ENCODE results near the gene RTF2. TPM values are rescaled to one million over a fixed set of nuclear protein-coding genes. Genes with fewer than 3 reads are reported as not detected.

The RTF2 gene
- total RNA-seq, 1 experiment from 2014 or later: 89.2 TPM

DNA sequence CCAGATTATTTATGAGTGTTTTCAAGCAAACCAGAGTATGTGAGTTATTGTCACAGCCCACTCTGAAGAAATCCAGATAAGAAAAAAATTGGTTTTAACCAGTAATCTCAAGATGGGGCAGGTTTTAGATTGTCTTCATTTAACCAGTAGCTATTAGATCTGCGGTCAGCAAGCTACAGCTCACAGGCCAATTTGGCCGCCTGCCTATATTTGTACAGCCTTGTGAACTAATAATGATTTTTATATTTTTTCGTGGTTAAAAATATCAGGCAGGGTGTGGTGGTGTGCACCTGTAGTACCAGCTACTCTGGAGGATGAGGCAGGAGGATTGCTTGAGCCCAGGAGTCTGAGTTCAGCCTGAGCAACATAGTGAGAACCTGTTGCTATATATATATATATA lies 69.6 kb downstream of the RTF2 start:
- ATAC-seq: no peak
- H3K27me3 ChIP-seq (ENCODE audit: control insufficient read depth, insufficient read depth, low read length): no peaks in the 10 kb centered on the region
- no peak overlapping the region for H3K27ac ChIP-seq (ENCODE audit: low read length)
- TF ChIP-seq, protein P1, sequence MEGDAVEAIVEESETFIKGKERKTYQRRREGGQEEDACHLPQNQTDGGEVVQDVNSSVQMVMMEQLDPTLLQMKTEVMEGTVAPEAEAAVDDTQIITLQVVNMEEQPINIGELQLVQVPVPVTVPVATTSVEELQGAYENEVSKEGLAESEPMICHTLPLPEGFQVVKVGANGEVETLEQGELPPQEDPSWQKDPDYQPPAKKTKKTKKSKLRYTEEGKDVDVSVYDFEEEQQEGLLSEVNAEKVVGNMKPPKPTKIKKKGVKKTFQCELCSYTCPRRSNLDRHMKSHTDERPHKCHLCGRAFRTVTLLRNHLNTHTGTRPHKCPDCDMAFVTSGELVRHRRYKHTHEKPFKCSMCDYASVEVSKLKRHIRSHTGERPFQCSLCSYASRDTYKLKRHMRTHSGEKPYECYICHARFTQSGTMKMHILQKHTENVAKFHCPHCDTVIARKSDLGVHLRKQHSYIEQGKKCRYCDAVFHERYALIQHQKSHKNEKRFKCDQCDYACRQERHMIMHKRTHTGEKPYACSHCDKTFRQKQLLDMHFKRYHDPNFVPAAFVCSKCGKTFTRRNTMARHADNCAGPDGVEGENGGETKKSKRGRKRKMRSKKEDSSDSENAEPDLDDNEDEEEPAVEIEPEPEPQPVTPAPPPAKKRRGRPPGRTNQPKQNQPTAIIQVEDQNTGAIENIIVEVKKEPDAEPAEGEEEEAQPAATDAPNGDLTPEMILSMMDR (IDR thresholded peaks at IDR 0.05): no peak
- TF ChIP-seq SIN3A (IDR thresholded peaks at IDR 0.05; ENCODE audit: borderline replicate concordance, insufficient read depth, low read depth, low read length): no peak
- TF ChIP-seq, protein P2, sequence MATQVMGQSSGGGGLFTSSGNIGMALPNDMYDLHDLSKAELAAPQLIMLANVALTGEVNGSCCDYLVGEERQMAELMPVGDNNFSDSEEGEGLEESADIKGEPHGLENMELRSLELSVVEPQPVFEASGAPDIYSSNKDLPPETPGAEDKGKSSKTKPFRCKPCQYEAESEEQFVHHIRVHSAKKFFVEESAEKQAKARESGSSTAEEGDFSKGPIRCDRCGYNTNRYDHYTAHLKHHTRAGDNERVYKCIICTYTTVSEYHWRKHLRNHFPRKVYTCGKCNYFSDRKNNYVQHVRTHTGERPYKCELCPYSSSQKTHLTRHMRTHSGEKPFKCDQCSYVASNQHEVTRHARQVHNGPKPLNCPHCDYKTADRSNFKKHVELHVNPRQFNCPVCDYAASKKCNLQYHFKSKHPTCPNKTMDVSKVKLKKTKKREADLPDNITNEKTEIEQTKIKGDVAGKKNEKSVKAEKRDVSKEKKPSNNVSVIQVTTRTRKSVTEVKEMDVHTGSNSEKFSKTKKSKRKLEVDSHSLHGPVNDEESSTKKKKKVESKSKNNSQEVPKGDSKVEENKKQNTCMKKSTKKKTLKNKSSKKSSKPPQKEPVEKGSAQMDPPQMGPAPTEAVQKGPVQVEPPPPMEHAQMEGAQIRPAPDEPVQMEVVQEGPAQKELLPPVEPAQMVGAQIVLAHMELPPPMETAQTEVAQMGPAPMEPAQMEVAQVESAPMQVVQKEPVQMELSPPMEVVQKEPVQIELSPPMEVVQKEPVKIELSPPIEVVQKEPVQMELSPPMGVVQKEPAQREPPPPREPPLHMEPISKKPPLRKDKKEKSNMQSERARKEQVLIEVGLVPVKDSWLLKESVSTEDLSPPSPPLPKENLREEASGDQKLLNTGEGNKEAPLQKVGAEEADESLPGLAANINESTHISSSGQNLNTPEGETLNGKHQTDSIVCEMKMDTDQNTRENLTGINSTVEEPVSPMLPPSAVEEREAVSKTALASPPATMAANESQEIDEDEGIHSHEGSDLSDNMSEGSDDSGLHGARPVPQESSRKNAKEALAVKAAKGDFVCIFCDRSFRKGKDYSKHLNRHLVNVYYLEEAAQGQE (IDR thresholded peaks at IDR 0.05; ENCODE audit: insufficient read depth in 1 of 2, low read depth in 2 of 2, low read length in 1 of 2): no peak
- no peak for TF ChIP-seq POLR2AphosphoS5 (IDR thresholded peaks at IDR 0.05; ENCODE audit: low read depth, low read length)
- TF ChIP-seq TCF7L2 (IDR thresholded peaks at IDR 0.05; ENCODE audit: low read depth, low read length): no peak
- no peaks in the 10 kb centered on the region for H3K36me3 ChIP-seq (ENCODE audit: control insufficient read depth, insufficient read depth, low read length)
- intact Hi-C loops (cut with micrococcal nuclease; ENCODE audit: unreplicated experiment): no loop called here
- H3K4me1 ChIP-seq (ENCODE audit: control insufficient read depth, insufficient read depth, low read length): no peaks in the 10 kb centered on the region
- no peak overlapping the region for H3K4me3 ChIP-seq (ENCODE audit: low read depth in 2 of 2, low read length in 2 of 2)
- no TSS peak for BruUV-seq (replicated peaks)
- in situ Hi-C loops (cut with HindIII; ENCODE audit: low pct_unique_long_range_greater_than_20kb, low sequenced_read_pairs): no loop called here
- ChIA-PET CTCF (no interaction called here), POLR2A (no interaction called here)
- DNase-seq (ENCODE audit: low read depth, low spot score): no peak
- no peaks in the 10 kb centered on the region for H3K9me3 ChIP-seq (ENCODE audit: control insufficient read depth, insufficient read depth, low read depth, low read length)

DNA sequence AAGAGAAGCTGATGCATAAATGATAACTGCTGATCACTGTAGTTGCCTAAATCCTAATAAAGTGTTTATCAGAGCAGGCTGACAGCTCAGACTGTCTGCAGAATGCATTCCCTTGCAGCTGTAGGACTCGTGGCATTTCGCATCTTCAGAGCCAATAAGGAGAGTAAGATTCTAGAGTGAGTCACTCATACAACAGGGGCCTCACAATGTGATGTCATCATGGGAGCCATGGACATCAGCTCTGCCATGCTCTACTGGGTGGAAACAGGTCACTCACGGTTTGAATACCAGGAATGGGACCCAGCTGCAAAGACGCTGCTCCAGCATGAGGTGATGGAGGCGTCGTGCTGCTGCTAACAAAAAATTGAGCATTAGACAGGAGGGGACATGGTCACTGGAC lies 72.0 kb downstream of the RTF2 start:
- in situ Hi-C loops (cut with HindIII; ENCODE audit: low pct_unique_long_range_greater_than_20kb, low sequenced_read_pairs): no loop called here

DNA sequence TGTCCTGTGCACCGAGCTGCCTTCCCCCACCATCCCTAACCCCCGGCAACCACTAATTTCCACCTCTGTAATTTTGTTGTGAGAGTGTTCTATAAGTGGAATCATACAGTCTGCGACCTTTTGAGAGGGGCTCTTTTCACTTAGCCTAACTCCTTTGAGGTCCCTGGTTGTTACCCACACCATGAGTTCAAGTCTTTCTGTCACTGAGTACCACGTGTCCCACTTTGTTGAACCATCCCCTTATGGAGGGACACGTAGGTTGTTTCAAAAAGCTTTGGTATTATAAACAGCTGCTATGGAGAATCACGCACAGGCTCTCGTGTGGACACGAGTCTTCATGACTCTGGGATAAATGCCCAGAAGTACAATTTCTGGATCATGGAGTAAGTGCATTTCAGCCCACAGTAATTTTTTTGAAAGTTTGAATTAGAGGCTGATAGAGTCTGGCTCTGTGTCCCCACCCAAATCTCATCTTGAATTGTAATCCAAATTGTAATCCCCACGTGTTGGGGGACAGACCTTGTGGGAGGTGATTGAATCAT lies 74.1 kb downstream of the RTF2 start:
- Histone ChIP-seq H3K36me3 (ENCODE audit: control insufficient read depth, insufficient read depth, low read length) (no peaks in the 10 kb centered on the region), H3K27ac (ENCODE audit: low read length) (no peak overlapping the region), H3K4me1 (ENCODE audit: control insufficient read depth, insufficient read depth, low read length) (no peaks in the 10 kb centered on the region), H3K27me3 (ENCODE audit: control insufficient read depth, insufficient read depth, low read length) (no peaks in the 10 kb centered on the region), H3K9me3 (ENCODE audit: control insufficient read depth, insufficient read depth, low read depth, low read length) (no peaks in the 10 kb centered on the region), H3K4me3 (ENCODE audit: low read depth in 2 of 2, low read length in 2 of 2) (no peak overlapping the region)
- ChIA-PET CTCF (no interaction called here), POLR2A (no interaction called here)
- ATAC-seq (no peak), DNase-seq (ENCODE audit: low read depth, low spot score) (no peak)
- intact Hi-C loops (cut with micrococcal nuclease; ENCODE audit: unreplicated experiment): no loop called here
- BruUV-seq (replicated peaks): no TSS peak
- TF ChIP-seq, protein P1 (IDR thresholded peaks at IDR 0.05): no peak
- no peak for TF ChIP-seq POLR2AphosphoS5 (IDR thresholded peaks at IDR 0.05; ENCODE audit: low read depth, low read length)
- no peak for TF ChIP-seq SIN3A (IDR thresholded peaks at IDR 0.05; ENCODE audit: borderline replicate concordance, insufficient read depth, low read depth, low read length)
- TF ChIP-seq TCF7L2 (IDR thresholded peaks at IDR 0.05; ENCODE audit: low read depth, low read length): no peak
- TF ChIP-seq, protein P2 (IDR thresholded peaks at IDR 0.05; ENCODE audit: insufficient read depth in 1 of 2, low read depth in 2 of 2, low read length in 1 of 2): no peak
- in situ Hi-C loops (cut with HindIII; ENCODE audit: low pct_unique_long_range_greater_than_20kb, low sequenced_read_pairs): no loop called here

More for the DNA sequence above, 72.0 kb downstream of the RTF2 start:
- POLR2A ChIA-PET: no interaction called here
- Histone ChIP-seq H3K27me3 (ENCODE audit: control insufficient read depth, insufficient read depth, low read length) (no peaks in the 10 kb centered on the region), H3K27ac (ENCODE audit: low read length) (no peak overlapping the region), H3K4me3 (ENCODE audit: low read depth in 2 of 2, low read length in 2 of 2) (no peak overlapping the region), H3K9me3 (ENCODE audit: control insufficient read depth, insufficient read depth, low read depth, low read length) (no peaks in the 10 kb centered on the region), H3K36me3 (ENCODE audit: control insufficient read depth, insufficient read depth, low read length) (no peaks in the 10 kb centered on the region), H3K4me1 (ENCODE audit: control insufficient read depth, insufficient read depth, low read length) (no peaks in the 10 kb centered on the region)
- CTCF ChIA-PET: no interaction called here
- intact Hi-C loops (cut with micrococcal nuclease; ENCODE audit: unreplicated experiment): no loop called here
- BruUV-seq (replicated peaks): no TSS peak
- no peak for TF ChIP-seq POLR2AphosphoS5 (IDR thresholded peaks at IDR 0.05; ENCODE audit: low read depth, low read length)
- ATAC-seq (no peak), DNase-seq (ENCODE audit: low read depth, low spot score) (no peak)
